ENCODE data around the gene TASL. TPM values are rescaled to one million over a fixed set of nuclear protein-coding genes. Genes with fewer than 3 reads are reported as not detected.

The TASL gene
- polyA plus RNA-seq, 3 donors: 22.2 to 34.4 (median 28.7) TPM

DNA sequence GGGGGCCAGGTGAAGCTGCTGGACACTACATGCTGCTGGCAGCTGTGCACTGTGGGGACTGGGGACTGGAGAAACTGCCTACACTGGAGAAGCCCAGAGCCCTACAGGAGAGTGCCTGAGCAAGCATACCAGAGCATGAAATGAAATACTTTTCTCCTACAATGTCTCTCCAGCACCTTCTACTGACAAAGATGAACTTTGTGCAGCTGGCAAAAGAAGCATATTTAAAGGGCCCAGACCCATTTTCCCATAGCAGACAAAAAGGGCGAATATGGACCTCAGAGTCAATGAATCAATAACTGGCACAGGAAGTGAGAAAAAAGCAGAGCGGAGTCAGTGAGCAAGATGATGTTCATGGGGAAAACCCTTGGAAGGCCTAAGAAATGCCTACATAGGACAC, 44.8 kb upstream of the TASL start:
- intact Hi-C loops (cut with micrococcal nuclease): loop anchor here in 1 of 2 donors (10.0 kb wide), 1 partner anchor 48 kb away; the partner anchor contains the start of gene TASL
- DNase-seq: no peak
- no CpG with 5 or more reads among the region's 2 CpGs for WGBS (ENCODE audit: insufficient coverage)
- Histone ChIP-seq H3K4me2 (replicated peaks; ENCODE audit: extremely low read depth, low read length, poor library complexity, severe bottlenecking) (no peak overlapping the region), H3K4me3 (replicated peaks in 1 of 3; ENCODE audit: low read depth in 2 of 3, low read length in 3 of 3) (no peak overlapping the region), H3K9me3 (replicated peaks in 1 of 2; ENCODE audit: control insufficient read depth in 1 of 2, insufficient read depth in 1 of 2, low read length in 2 of 2) (peaks cover 8 to 10% of the 10 kb centered on the region in 2 donors), H2AFZ (ENCODE audit: insufficient read depth, low read depth, low read length, poor library complexity, severe bottlenecking) (no peak overlapping the region), H3K27ac (ENCODE audit: low read depth in 1 of 2, low read length in 2 of 2) (peak overlapping the region in 1 of 2 donors; percentile 3), H3K27me3 (ENCODE audit: control insufficient read depth in 2 of 2, insufficient read depth in 2 of 2, low read length in 2 of 2) (peaks cover 0 to 2% of the 10 kb centered on the region in 2 donors), H3K36me3 (replicated peaks in 1 of 2; ENCODE audit: control insufficient read depth in 1 of 2, insufficient read depth in 2 of 2, low read length in 2 of 2) (no peaks in the 10 kb centered on the region), H4K20me1 (ENCODE audit: insufficient read depth, low read length) (no peaks in the 10 kb centered on the region), H3K9ac (ENCODE audit: insufficient read depth, low read length, poor library complexity, severe bottlenecking) (no peak overlapping the region), H3K79me2 (ENCODE audit: insufficient read depth, low read length) (peaks cover 13% of the 10 kb centered on the region), H3K4me1 (ENCODE audit: control insufficient read depth in 1 of 2, insufficient read depth in 2 of 2, low read length in 2 of 2) (peaks cover 36 to 46% of the 10 kb centered on the region in 2 donors)
- H3K4me1 Mint-ChIP-seq: peaks cover 37% of the 10 kb centered on the region
- no peak overlapping the region for H3K4me3 Mint-ChIP-seq
- peaks cover 0 to 15% (median 10%) of the 10 kb centered on the region in 7 donors for H3K9me3 Mint-ChIP-seq
- peak overlapping the region in 5 of 7 donors; percentile 72 to 98 (median 96) for H3K27ac Mint-ChIP-seq
- peaks cover 0 to 8% (median 0%) of the 10 kb centered on the region in 3 donors for H3K27me3 Mint-ChIP-seq (ENCODE audit: low read depth in 3 of 3)
- peaks cover 2 to 6% of the 10 kb centered on the region in 2 donors for H3K36me3 Mint-ChIP-seq
- TF ChIP-seq, protein P1, sequence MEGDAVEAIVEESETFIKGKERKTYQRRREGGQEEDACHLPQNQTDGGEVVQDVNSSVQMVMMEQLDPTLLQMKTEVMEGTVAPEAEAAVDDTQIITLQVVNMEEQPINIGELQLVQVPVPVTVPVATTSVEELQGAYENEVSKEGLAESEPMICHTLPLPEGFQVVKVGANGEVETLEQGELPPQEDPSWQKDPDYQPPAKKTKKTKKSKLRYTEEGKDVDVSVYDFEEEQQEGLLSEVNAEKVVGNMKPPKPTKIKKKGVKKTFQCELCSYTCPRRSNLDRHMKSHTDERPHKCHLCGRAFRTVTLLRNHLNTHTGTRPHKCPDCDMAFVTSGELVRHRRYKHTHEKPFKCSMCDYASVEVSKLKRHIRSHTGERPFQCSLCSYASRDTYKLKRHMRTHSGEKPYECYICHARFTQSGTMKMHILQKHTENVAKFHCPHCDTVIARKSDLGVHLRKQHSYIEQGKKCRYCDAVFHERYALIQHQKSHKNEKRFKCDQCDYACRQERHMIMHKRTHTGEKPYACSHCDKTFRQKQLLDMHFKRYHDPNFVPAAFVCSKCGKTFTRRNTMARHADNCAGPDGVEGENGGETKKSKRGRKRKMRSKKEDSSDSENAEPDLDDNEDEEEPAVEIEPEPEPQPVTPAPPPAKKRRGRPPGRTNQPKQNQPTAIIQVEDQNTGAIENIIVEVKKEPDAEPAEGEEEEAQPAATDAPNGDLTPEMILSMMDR (IDR thresholded peaks at IDR 0.05): no peak

DNA sequence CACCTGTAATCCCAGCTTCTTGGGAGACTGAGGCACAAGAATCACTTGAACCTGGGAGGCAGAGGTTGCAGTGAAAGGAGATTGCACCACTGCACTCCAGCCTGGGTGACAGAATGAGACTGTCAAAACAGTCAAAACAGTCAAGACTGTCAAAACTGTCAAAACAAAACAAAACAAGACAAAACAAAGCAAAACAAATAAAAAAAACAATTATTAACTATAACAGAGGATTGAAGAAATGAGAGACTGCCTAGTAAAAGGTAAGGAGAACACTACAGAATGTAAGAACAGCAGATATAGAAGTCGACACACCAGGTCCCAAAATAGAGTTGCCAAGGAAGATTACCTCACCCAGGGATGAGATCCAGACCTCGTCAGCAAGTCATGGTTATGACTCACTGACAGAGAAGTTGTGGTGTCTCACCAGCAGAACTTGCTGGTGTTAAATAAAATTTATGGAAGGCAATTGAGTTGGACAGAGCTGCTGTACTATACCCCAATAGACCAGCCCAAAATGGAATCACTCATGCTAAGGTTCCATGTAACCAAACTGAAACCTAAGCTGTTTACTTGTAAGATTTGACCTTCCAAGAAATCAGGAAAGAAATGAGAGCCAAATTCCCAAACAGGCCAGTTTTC, 43.5 kb upstream of the TASL start:
- WGBS (ENCODE audit: insufficient coverage): no CpG with 5 or more reads among the region's 2 CpGs
- Histone ChIP-seq H3K27me3 (ENCODE audit: control insufficient read depth in 2 of 2, insufficient read depth in 2 of 2, low read length in 2 of 2) (peaks cover 0 to 2% of the 10 kb centered on the region in 2 donors), H3K27ac (ENCODE audit: low read depth in 1 of 2, low read length in 2 of 2) (peak overlapping the region; percentile 69 to 72), H2AFZ (ENCODE audit: insufficient read depth, low read depth, low read length, poor library complexity, severe bottlenecking) (no peak overlapping the region), H4K20me1 (ENCODE audit: insufficient read depth, low read length) (no peaks in the 10 kb centered on the region), H3K9ac (ENCODE audit: insufficient read depth, low read length, poor library complexity, severe bottlenecking) (peak overlapping the region; percentile 35), H3K36me3 (replicated peaks in 1 of 2; ENCODE audit: control insufficient read depth in 1 of 2, insufficient read depth in 2 of 2, low read length in 2 of 2) (no peaks in the 10 kb centered on the region), H3K4me3 (replicated peaks in 1 of 3; ENCODE audit: low read depth in 2 of 3, low read length in 3 of 3) (peak overlapping the region in 1 of 3 experiments; percentile 24), H3K4me1 (ENCODE audit: control insufficient read depth in 1 of 2, insufficient read depth in 2 of 2, low read length in 2 of 2) (peaks cover 32 to 41% of the 10 kb centered on the region in 2 donors), H3K79me2 (ENCODE audit: insufficient read depth, low read length) (peaks cover 25% of the 10 kb centered on the region), H3K9me3 (replicated peaks in 1 of 2; ENCODE audit: control insufficient read depth in 1 of 2, insufficient read depth in 1 of 2, low read length in 2 of 2) (peaks cover 8 to 10% of the 10 kb centered on the region in 2 donors), H3K4me2 (replicated peaks; ENCODE audit: extremely low read depth, low read length, poor library complexity, severe bottlenecking) (peak overlapping the region; percentile 12)
- intact Hi-C loops (cut with micrococcal nuclease): loop anchor here in 1 of 2 donors (10.0 kb wide), 1 partner anchor 46 kb away; the partner anchor contains the start of gene TASL
- Mint-ChIP-seq H3K4me1 (peaks cover 34% of the 10 kb centered on the region), H3K36me3 (peaks cover 2 to 6% of the 10 kb centered on the region in 2 donors), H3K27me3 (ENCODE audit: low read depth in 3 of 3) (peaks cover 0 to 7% (median 0%) of the 10 kb centered on the region in 3 donors), H3K4me3 (peak overlapping the region; percentile 39 to 67), H3K9me3 (peaks cover 0 to 22% (median 10%) of the 10 kb centered on the region in 7 donors), H3K27ac (peak overlapping the region; percentile 96 to 98 (median 96))
- TF ChIP-seq, protein P1 (IDR thresholded peaks at IDR 0.05): no peak
- DNase-seq: peak; percentile 84 to 88 (median 87)

Data from CD14-positive monocyte (primary cell).